Heart left ventricle (tissue), 16 donors: ENCODE results near the gene UBR2. TPM values are rescaled to one million over a fixed set of nuclear protein-coding genes. Genes with fewer than 3 reads are reported as not detected.

Source experiments
- ATAC-seq, 4 donors: fragments of 200-7000 bp; cut with Tn5 transposase; one replicate each; pipeline ENCODE4 v1.9.1; 2020 to 2022; ENCODE audit warnings: moderate library complexity in 4 of 4, mild to moderate bottlenecking in 3 of 4, moderate number of reproducible peaks in 1 of 4
- DNase-seq, 5 donors: peaks; one replicate each; pipeline ENCODE4 v3.0.0-alpha.2; 2020
- H3K27ac ChIP-seq, 12 donors: fragments of 200-600 bp; sonication (generic) in 4 of 12; one replicate each; pipeline versions ENCODE4 v1.5.0 to v1.8.0; 2016 to 2022; ENCODE audit warnings: mild to moderate bottlenecking in 2 of 12
- H3K27me3 ChIP-seq, 9 donors: fragments of 200-600 bp; sonication (generic) in 2 of 9; one replicate each; pipeline versions ENCODE4 v1.5.1 to v1.8.0; 2016 to 2022; ENCODE audit warnings: mild to moderate bottlenecking in 3 of 9
- H3K36me3 ChIP-seq, 9 donors: fragments of 200-600 bp; sonication (generic) in 2 of 9; one replicate each; pipeline versions ENCODE4 v1.5.0 to v1.8.0; 2018 to 2022; ENCODE audit warnings: mild to moderate bottlenecking in 2 of 9
- H3K4me1 ChIP-seq, 12 donors: fragments of 200-600 bp; sonication (generic) in 4 of 12; one replicate each; pipeline versions ENCODE4 v1.5.0 to v1.8.0; 2016 to 2022; ENCODE audit warnings: mild to moderate bottlenecking in 3 of 12
- H3K4me3 ChIP-seq, 12 donors: fragments of 200-600 bp; sonication (generic) in 4 of 12; one replicate each; pipeline versions ENCODE4 v1.5.0 to v1.8.0; 2017 to 2022; ENCODE audit warnings: mild to moderate bottlenecking in 9 of 12, moderate library complexity in 4 of 12
- H3K9me3 ChIP-seq, 12 donors: fragments of 200-600 bp; sonication (generic) in 4 of 12; one replicate each; pipeline versions ENCODE4 v1.5.0 to v1.8.0; 2016 to 2022; ENCODE audit warnings: mild to moderate bottlenecking in 1 of 12
- POLR2A ChIP-seq, 2 donors: fragments of 450-650 bp; IDR thresholded peaks; one replicate each; pipeline ENCODE4 v1.6.1; 2017; ENCODE audit warnings: antibody characterized with exemption in 2 of 2, mild to moderate bottlenecking in 2 of 2, moderate library complexity in 2 of 2
- WGBS, 4 donors: extraction: QIAGEN DNeasy Blood & Tissue Kit in 2 of 4; methylation state at CpG; one replicate each; pipeline versions ENCODE4 v1.1.5 to v1.1.7; 2013 to 2018; 5-methylcytosine and 5-hydroxymethylcytosine counted together
- intact Hi-C, 10 donors: fragments of 100-400 bp; cut with DNase I; formaldehyde crosslinking; loops; one replicate each; pipeline versions ENCODE4 v1.11.1 to v1.14.2; 2022
- polyA plus RNA-seq, 2 donors: library from polyadenylated mRNA; stranded (reverse); fragments of 200-250 nt; gene quantifications; one replicate each; pipeline ENCODE4 v1.2.3, GENCODE V29; 2013
- total RNA-seq, 9 donors: library from RNA; depleted of rRNA in 2 of 9; stranded (reverse); fragments of >200 nt in 2 of 9; fragmentation: NEBNext Ultra II Directional in 3 of 9; extraction: Animal tissue kit (Norgen Biotek cat#: 25700) in 3 of 9; gene quantifications; one replicate each; pipeline versions ENCODE4 v1.1.0 to v1.2.4, GENCODE V29; 2016 to 2023
- TF ChIP-seq, protein P1 (sequence below), 12 donors: fragments of 200-600 bp; sonication (generic) in 4 of 12; IDR thresholded peaks; one replicate each; pipeline versions ENCODE4 v1.5.0 to v1.8.0; 2018 to 2022; ENCODE audit warnings: antibody characterized with exemption in 12 of 12, mild to moderate bottlenecking in 5 of 12
- donor health status: ischemic (EF 13 %, LVEDD 7.1; RV severe dilation, severe dysfunction).
- donor health status: healthy with polysubstance abuse.
- donor health status: DM: no; HTN: yes; CAD: no.
- donor health status: DM: no; HTN: no; CAD: no.
- donor health status: ischemic (EF 25% LVEDD 6.9; RV normal size, moderate dysfunction).
- donor health status: ischemic (EF 25% LVEDD 5.7; RV mildly dilated, moderate dysfunction).
- donor health status: healthy.
- donor health status: DM: yes; HTN: yes; CAD: no.
- donor health status: ischemic (EF 35%, LVEDD 5.7; RV mildly dilated, moderate dysfunction).
- donor health status: nonischemic (EF 11% LVEDD 7.7; RV severe dilation, severe dysfunction).
- donor health status: DM: yes; HTN: yes; CAD: no.
- donor health status: PGD.
- donor health status: ischemic (EF 29% LVEDD 5.4; RV normal size, mild dysfunction).
- donor health status: nonischemic (EF 23%, LVEDD 6.1; RV moderate dilation, normal function).

UBR2 gene
- total and polyA plus RNA-seq, 11 donors = 9.9 to 35.9 (median 30.1) TPM

DNA sequence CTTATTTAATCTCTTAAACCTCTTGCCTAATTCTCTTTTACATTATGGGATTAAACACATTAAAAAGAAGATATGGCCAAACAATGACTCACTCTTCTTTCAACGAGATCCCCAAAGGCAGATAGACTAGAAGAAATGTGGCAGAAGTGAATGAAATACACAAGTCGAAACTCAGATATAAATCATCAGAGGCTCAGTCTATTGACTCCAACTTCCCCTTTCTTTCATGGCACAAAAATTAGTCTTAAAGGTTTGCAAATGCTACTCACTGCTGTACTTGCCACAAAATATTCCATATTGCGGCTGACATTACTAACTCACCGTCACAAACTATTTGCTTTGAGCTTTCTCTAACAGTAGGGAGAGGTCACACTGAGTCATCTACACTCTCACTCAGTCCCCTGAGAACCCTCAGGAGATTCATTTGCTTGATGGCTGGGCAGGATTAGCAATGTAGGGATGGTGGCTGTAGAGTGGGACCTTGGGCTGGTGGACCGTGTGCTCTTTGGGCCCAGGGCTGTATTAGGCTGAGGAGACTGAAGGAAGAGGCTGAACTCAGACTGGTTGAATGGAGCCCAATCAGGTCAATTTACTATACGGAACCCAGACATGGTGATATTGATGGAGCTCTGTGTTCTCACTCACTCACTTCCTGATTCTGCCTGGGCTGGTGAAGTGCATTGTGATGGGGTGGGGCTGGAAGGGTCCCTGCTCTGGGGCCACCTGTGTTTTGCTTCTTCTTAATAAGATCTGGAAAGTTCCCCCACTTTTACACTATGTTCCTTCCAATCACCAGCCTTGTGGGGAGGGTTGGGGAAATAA, 42.8 kb upstream of the UBR2 start:
- DNase-seq (no peak), ATAC-seq (no peak)
- intact Hi-C loops = no loop called here
- Histone ChIP-seq H3K4me3 (no peak overlapping the region), H3K4me1 (no peaks in the 10 kb centered on the region), H3K27ac (no peak overlapping the region), H3K27me3 (no peaks in the 10 kb centered on the region), H3K36me3 (no peaks in the 10 kb centered on the region), H3K9me3 (peaks cover 0 to 13% (median 0%) of the 10 kb centered on the region in 12 donors)
- TF ChIP-seq POLR2A (IDR thresholded peaks at IDR 0.05) = no peak
- TF ChIP-seq, protein P1, sequence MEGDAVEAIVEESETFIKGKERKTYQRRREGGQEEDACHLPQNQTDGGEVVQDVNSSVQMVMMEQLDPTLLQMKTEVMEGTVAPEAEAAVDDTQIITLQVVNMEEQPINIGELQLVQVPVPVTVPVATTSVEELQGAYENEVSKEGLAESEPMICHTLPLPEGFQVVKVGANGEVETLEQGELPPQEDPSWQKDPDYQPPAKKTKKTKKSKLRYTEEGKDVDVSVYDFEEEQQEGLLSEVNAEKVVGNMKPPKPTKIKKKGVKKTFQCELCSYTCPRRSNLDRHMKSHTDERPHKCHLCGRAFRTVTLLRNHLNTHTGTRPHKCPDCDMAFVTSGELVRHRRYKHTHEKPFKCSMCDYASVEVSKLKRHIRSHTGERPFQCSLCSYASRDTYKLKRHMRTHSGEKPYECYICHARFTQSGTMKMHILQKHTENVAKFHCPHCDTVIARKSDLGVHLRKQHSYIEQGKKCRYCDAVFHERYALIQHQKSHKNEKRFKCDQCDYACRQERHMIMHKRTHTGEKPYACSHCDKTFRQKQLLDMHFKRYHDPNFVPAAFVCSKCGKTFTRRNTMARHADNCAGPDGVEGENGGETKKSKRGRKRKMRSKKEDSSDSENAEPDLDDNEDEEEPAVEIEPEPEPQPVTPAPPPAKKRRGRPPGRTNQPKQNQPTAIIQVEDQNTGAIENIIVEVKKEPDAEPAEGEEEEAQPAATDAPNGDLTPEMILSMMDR (IDR thresholded peaks at IDR 0.05) = no peak
- 81 to 88% (median 85%) methylated on average over 6 of the region's 6 CpGs for WGBS, 4 donors

DNA sequence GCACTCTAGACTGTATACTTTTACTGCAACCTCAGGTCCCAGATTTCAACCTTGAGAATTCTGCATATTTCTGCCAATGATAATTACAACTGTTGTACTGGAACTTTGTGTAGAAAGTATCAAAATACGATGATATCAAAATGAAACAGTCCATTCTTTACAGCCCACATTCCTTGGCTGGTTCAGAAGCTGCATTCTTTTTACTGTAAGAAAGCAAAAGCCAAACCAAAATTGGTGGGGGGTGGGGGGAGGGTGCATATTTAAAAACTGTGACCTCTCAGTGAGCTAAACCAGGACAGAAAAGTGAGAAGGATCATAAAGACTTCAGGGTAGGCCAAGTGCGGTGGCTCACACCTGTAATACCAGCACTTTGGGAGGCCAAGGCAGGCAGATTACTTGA, 41.8 kb upstream of the UBR2 start:
- Histone ChIP-seq H3K27me3 (no peaks in the 10 kb centered on the region), H3K4me3 (no peak overlapping the region), H3K27ac (no peak overlapping the region), H3K36me3 (no peaks in the 10 kb centered on the region), H3K4me1 (no peaks in the 10 kb centered on the region), H3K9me3 (peaks cover 0 to 13% (median 0%) of the 10 kb centered on the region in 12 donors)
- ATAC-seq (no peak), DNase-seq (no peak)
- intact Hi-C loops = no loop called here
- WGBS, 4 donors = 86 to 96% (median 88%) methylated on average over 2 of the region's 2 CpGs
- TF ChIP-seq, protein P1 (IDR thresholded peaks at IDR 0.05) = no peak
- TF ChIP-seq POLR2A (IDR thresholded peaks at IDR 0.05) = no peak

DNA sequence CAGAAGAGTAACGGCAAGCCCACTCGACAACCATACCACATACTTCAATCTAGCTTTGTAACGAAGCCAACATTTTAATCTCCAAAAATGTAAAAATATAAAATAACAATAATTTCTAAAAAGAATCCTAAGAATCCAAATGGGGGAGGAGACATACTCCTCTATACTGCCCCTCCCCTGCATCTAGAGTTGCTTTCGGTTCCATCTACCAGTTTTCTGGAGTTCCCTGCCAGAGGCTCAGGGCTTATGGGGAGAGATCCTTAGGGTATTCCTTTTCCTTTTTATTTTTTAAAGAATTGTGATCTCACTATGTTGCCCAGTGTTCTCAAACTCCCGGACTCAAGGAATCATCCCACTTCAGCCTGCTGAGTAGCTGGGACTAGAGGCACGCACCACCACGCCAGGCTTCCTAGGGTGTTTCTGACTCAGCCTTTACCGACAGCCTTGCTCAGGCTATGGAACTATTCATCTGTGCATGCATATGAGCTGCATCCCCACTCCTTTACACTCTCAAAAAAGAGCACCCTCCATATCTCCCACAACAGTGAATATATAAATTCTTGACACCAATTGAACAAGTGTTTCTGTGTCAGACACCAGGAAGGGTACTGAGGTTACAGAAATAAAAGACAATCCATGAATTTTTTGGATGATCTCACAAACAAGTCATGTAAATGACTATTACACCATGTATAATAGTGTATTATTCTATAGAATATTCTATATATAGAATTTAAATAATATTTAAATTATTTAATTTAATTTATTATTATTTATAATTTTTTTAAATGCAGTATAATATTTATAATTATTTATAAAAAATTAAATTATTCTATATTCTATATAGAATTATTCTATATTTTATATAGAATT, 40.7 kb upstream of the UBR2 start:
- TF ChIP-seq, protein P1 (IDR thresholded peaks at IDR 0.05) = no peak
- no peak for TF ChIP-seq POLR2A (IDR thresholded peaks at IDR 0.05)
- no peaks in the 10 kb centered on the region for H3K4me1 ChIP-seq
- DNase-seq (no peak), ATAC-seq (no peak)
- WGBS, 4 donors = 86 to 94% (median 90%) methylated on average over 8 of the region's 8 CpGs
- H3K4me3 ChIP-seq = no peak overlapping the region
- intact Hi-C loops = no loop called here
- H3K27ac ChIP-seq = no peak overlapping the region
- no peaks in the 10 kb centered on the region for H3K36me3 ChIP-seq
- peaks cover 0 to 13% (median 0%) of the 10 kb centered on the region in 12 donors for H3K9me3 ChIP-seq
- no peaks in the 10 kb centered on the region for H3K27me3 ChIP-seq

DNA sequence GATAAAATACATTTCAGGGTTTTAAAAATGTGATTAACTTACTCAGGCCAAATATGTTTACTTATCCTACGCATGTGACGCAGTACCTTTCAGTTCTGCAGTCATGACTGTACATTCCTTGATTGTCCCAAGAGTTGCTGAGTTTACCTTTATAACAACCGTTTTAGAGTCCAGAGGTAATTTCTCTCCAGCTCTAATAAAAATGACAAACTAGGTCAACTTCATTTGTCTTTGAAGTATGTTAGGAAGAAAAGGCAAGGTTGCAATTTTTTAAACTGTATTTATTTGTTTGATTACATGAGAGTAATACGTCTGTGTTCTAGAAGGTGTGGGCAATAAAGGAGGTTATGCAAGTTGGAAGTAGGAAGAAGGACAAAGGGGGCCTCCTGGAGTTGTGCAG, 38.6 kb upstream of the UBR2 start:
- no peaks in the 10 kb centered on the region for H3K27me3 ChIP-seq
- H3K4me1 ChIP-seq = peaks cover 0 to 3% (median 0%) of the 10 kb centered on the region in 12 donors
- intact Hi-C loops = no loop called here
- H3K27ac ChIP-seq = no peak overlapping the region
- no peaks in the 10 kb centered on the region for H3K36me3 ChIP-seq
- 90 to 93% (median 92%) methylated on average over 4 of the region's 4 CpGs for WGBS, 4 donors
- TF ChIP-seq, protein P1 (IDR thresholded peaks at IDR 0.05) = no peak
- TF ChIP-seq POLR2A (IDR thresholded peaks at IDR 0.05) = no peak
- H3K9me3 ChIP-seq = peaks cover 0 to 5% (median 0%) of the 10 kb centered on the region in 12 donors
- no peak overlapping the region for H3K4me3 ChIP-seq
- DNase-seq (no peak), ATAC-seq (no peak)
